GM21825 (cell line): Measurements from ENCODE around the gene ABI3.

ENCODE experiments used
- ATAC-seq: cut with Tn5 transposase; IDR thresholded peaks from one replicate; pipeline ENCODE4 v1.9.1; 2021; ENCODE audit warnings: mild to moderate bottlenecking, moderate library complexity; ENCODE audit not compliant: unreplicated experiment

The ABI3 gene

DNA sequence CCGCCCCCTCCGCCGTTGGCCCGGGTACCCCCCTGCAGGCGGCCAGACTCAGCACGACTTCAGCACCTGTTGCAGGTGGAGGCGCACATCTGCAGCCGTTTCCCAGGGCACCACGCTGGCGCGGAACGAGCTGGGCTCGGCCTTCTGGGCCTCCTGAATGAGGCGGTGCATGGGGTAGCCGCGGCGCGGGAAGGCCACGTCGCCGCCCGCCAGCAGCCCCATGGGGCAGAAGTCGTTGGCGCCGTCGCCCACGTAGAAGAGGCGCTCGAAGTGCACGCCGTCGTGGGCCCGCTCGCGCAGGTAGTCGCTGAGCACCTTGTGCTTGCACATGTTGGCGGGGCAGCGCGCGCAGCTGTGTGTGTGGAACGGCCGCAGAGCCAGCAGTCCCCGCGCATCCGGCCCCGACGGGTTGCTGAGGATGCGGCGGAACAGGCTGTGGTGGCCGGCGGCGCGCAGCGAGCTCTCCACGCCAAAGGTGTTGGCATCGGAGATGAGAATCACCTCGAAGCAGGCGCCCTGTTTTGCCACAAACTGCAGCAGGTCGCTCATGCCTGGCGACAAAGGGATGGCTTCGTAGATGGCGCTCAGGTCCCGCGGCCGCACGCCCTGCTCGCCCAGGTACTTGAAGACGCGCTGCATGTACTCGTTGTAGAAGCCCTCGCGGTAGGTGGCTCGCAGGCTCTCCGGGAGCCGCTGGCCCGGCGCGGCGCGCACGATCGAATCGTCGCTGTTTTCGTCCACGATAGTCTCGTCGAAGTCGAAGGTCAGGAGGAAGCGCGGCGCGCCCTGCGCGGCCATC lies 13.9 kb downstream of the ABI3 start:
- ATAC-seq = no peak

DNA sequence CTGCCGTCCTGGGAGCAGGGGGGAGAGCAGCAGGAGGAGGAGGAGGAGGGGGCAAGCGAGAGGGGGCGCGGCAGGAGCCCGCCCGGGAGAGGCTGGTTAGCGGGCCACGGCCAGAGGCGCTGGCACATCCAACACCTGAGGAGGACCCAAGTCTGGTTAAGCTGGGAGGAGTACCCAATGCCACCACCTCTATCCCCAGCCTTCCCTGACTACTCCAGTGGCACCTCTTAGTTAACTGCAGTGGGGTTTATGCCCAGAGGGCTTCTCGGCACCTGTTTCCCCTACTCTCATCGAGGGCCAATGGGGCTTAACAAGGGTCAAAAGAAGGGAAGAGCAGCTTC lies 14.5 kb downstream of the ABI3 start:
- no peak for ATAC-seq

- no peak for ATAC-seq
Measured at GRCh38 chr17:49225554-49226236, 15.2 kb downstream of the ABI3 start.

GRCh38 chr17:49226771-49227435 lies 16.4 kb downstream of the ABI3 start:
- ATAC-seq = no peak

DNA sequence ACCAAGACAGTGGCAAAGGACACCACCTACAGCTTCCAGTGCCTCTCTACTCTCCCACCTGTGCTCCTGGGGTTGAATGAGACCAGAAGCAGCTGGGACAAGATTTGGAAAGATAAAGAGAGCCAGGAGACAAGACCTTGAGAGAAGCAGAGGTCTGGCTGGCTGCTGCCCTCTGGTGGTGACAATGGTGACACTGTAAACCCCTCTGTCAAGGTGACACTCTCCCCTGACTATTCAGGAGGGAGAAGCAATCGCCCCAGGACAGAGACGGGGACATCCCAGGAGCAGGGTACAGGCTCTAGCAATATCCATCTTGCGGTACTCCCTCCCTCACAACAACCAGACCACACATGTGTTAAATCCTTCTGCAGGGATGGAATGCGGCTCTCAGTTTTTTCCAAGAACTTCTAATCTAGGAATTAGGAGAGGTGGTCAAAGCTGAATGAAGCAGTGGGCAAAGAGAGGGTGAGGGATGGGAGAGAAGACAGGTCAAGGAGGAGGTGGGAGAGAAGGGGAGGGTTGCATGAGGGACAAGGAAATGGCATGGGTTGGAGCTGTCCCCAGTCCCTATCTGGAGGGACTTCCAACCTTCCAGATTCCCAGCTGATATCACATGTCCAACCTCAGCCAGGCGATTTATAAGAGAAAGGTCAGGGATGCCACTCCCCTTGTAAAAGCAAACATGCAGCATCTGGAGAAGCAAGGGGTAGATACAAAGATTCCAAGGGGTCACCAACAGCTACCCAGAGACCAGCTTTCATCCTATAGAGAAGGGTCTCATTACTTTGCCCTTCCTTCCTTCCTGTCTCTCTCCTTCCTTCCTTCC lies 17.1 kb downstream of the ABI3 start:
- ATAC-seq = no peak

- no peak for ATAC-seq
Measured at GRCh38 chr17:49229076-49229804, 18.7 kb downstream of the ABI3 start.

DNA sequence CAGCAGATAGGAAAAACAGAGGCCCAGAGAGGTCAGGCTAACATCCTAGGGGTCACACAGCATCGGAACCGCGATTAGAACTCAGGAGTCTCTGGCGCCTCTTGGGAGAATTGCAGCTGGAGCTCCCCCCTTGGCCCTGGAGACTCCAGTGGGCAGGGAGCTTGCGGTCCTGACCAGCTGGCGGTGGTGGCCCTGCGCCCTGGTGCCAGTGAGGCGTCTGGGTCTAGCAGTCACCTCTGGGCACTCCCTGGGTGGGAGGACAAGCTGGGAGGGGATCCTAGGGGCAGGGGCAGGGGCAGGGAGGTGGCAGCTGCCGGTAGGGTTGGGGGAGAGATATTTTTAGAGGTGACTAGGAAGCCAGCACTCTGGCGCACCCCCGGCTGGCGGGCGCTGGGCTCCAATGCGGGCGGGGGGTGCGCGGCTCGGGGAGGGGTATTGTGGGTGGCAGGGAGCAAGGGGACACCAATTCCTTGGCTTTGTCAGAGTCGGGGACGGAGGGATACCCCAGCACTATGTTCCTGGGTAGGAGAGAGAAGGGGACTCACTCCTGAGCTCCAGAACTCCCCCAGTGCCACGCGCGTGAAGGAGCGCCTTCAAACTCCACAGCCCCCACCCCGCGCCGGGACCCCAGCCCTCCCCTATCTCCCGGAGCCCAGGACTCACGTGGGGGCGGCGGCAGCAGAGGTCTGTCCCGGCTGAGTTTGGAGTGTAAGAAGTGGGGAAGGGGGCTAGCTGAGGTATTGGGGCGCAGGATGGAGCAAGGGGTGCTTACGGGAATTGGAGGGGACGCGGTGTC lies 19.5 kb downstream of the ABI3 start:
- ATAC-seq = no peak

- peak; percentile 84 for ATAC-seq
Measured at GRCh38 chr17:49230636-49231562, 20.4 kb downstream of the ABI3 start, which contains the start of gene PHOSPHO1. PHOSPHO1 (minus strand) TSS chr17:49230787; CDS start chr17:49226691, 4,096 bp downstream.

DNA sequence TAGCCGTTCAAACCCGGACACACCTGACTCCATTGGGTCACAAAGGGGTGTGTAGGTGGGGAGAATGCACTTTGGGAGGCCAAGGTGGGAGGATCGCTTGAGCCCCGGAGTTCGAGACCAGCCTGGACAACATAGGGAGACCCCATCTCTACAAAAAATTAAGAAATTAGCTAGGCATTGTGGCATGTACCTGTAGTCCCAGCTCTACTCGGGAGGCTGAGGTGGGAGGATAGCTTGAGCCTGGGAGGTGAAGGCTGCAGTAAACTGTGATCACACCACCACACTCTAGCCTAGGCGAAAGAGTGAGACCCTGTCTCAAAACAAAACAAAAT lies 21.0 kb downstream of the ABI3 start:
- ATAC-seq = no peak

- no peak for ATAC-seq
Measured at GRCh38 chr17:49234509-49235080, 24.1 kb downstream of the ABI3 start.

- ATAC-seq = no peak
Measured at GRCh38 chr17:49235896-49236295, 25.4 kb downstream of the ABI3 start.

- ATAC-seq = no peak
Measured at GRCh38 chr17:49239963-49240362, 29.5 kb downstream of the ABI3 start.

- no peak for ATAC-seq
Measured at GRCh38 chr17:49240619-49241018, 30.1 kb downstream of the ABI3 start.

DNA sequence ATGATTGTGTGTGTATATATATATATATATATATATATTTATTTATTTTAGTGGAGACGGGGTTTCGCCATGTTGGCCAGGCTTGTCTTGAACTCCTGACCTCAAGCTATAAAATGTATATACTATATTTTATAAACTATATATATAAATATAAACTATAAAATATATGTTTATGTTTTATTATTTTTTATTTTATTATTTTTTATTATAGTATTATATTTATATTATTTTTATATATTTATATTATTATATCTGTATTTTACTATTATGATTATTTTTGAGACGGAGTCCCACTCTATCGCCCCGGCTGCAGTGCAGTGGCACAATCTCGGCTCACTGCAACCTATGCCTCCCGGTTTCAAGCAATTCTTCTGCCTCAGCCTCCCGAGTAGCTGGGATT lies 30.5 kb downstream of the ABI3 start:
- ATAC-seq = no peak

- ATAC-seq = no peak
Measured at GRCh38 chr17:49241692-49242397, 31.3 kb downstream of the ABI3 start.

DNA sequence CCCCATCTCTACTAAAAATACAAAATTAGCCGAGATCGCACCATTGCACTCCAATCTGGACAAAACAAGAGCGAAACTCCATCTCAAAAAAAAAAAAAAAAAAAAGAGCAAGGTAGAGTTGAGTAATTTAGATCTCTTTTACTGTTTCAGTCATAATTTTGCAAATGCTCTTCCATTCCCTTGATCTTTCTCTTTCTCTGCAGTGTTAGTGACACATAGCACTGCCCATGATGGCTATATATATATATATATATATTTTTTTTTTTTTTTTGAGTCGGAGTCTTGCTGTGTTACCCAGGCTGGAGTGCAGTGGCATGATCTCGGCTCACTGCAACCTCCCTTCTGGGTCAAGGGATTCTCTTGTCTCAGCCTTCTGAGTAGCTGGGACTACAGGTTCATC lies 32.3 kb downstream of the ABI3 start:
- ATAC-seq = no peak

GRCh38 chr17:49244839-49245238 lies 34.3 kb downstream of the ABI3 start:
- no peak for ATAC-seq

GRCh38 chr17:49247944-49248343 lies 37.4 kb downstream of the ABI3 start:
- ATAC-seq = no peak
